H1 (cell line): ENCODE measurements around the gene TOMM22. TPM values are rescaled to one million over a fixed set of nuclear protein-coding genes. Genes with fewer than 3 reads are reported as not detected.

Experiments used
- CTCF ChIA-PET: fragments of 300-600 bp; sonication (Branson Sonifier 250); formaldehyde crosslinking; loops from one replicate; lab custom pipeline; 2021; ENCODE audit not compliant: partially characterized antibody; lab: Charles Lee
- POLR2A ChIA-PET: fragments of 300-600 bp; sonication (Branson Sonifier 250); formaldehyde crosslinking; loops from one replicate; lab custom pipeline; 2021; ENCODE audit warnings: inconsistent platforms; ENCODE audit not compliant: partially characterized antibody; lab: Charles Lee
- DNase-seq, 2 experiments: peaks; one replicate each; pipeline versions ENCODE4 v3.0.0 to v3.0.0-alpha.2; 2010 to 2022; ENCODE audit warnings: low spot score in 2 of 2, low read depth in 1 of 2, mixed read lengths in 1 of 2
- FAIRE-seq: peaks from 2 replicates; lab custom pipeline; 2011; peaks lifted over from hg19 to GRCh38; lab: Jason Lieb, UNC
- H2AFZ ChIP-seq: 2 replicates; pipeline ENCODE4 v1.8.1; 2012; ENCODE audit warnings: low read length, inconsistent platforms
- H2AK5ac ChIP-seq: 2 replicates; pipeline ENCODE4 v1.6.1; 2013; ENCODE audit warnings: low read depth, low read length
- H2BK120ac ChIP-seq: replicated peaks from 2 replicates; pipeline ENCODE3; 2013; ENCODE audit warnings: low read depth, low read length, inconsistent platforms
- H2BK12ac ChIP-seq: 2 replicates; pipeline ENCODE4 v1.6.1; 2013; ENCODE audit warnings: low read depth, low read length
- H2BK15ac ChIP-seq: 2 replicates; pipeline ENCODE4 v1.6.1; 2013; ENCODE audit warnings: low read length
- H2BK20ac ChIP-seq: 2 replicates; pipeline ENCODE4 v1.6.1; 2013; ENCODE audit warnings: low read length
- H2BK5ac ChIP-seq: 2 replicates; pipeline ENCODE4 v1.6.1; 2013; ENCODE audit warnings: low read depth, low read length
- H3K14ac ChIP-seq: 2 replicates; pipeline ENCODE4 v1.6.1; 2013; ENCODE audit warnings: inconsistent platforms; ENCODE audit not compliant: insufficient read length
- H3K18ac ChIP-seq: 2 replicates; pipeline ENCODE4 v1.6.1; 2013; ENCODE audit warnings: low read length; ENCODE audit errors: extremely low read depth
- H3K23ac ChIP-seq: 2 replicates; pipeline ENCODE4 v1.6.1; 2013; ENCODE audit warnings: inconsistent platforms; ENCODE audit not compliant: insufficient read length
- H3K23me2 ChIP-seq: 2 replicates; pipeline ENCODE4 v1.6.1; 2013; ENCODE audit warnings: low read depth, low read length
- H3K27ac ChIP-seq: 2 replicates; pipeline ENCODE4 v1.6.1; 2011; ENCODE audit warnings: low read depth, low read length, inconsistent platforms
- H3K27me3 ChIP-seq, 4 experiments: replicated peaks in 1 of 4; 1 replicate in 1 of 4; 2 replicates in 3 of 4; pipeline versions ENCODE4 v1.6.1 to v1.8.1; 2011 to 2013; ENCODE audit warnings: low read length in 3 of 4, mild to moderate bottlenecking in 3 of 4, inconsistent platforms in 2 of 4, mixed read lengths in 2 of 4, moderate library complexity in 1 of 4; ENCODE audit not compliant: control insufficient read depth in 3 of 4, insufficient read depth in 3 of 4; ENCODE audit errors: extremely low read depth in 1 of 4
- H3K36me3 ChIP-seq, 4 experiments: 2 replicates each; pipeline versions ENCODE4 v1.6.1 to v1.8.1; 2011 to 2013; ENCODE audit warnings: mild to moderate bottlenecking in 4 of 4, low read length in 3 of 4, moderate library complexity in 2 of 4, control low read depth in 1 of 4, inconsistent platforms in 1 of 4; ENCODE audit not compliant: insufficient read depth in 4 of 4, control insufficient read depth in 2 of 4
- H3K4ac ChIP-seq: replicated peaks from 2 replicates; pipeline ENCODE3; 2013; ENCODE audit warnings: low read length, low read depth, mixed read lengths, inconsistent platforms; ENCODE audit not compliant: insufficient read length
- H3K4me1 ChIP-seq, 4 experiments: replicated peaks in 1 of 4; 1 replicate in 1 of 4; 2 replicates in 3 of 4; pipeline versions ENCODE4 v1.6.1 to v1.8.1; 2011 to 2013; ENCODE audit warnings: low read length in 3 of 4, inconsistent platforms in 2 of 4, mixed read lengths in 1 of 4; ENCODE audit not compliant: insufficient read depth in 4 of 4, control insufficient read depth in 3 of 4
- H3K4me2 ChIP-seq, 2 experiments: 2 replicates each; pipeline versions ENCODE4 v1.6.1 to v1.8.1; 2011 to 2013; ENCODE audit warnings: low read depth in 2 of 2, low read length in 2 of 2, control low read depth in 1 of 2, inconsistent platforms in 1 of 2, mild to moderate bottlenecking in 1 of 2; ENCODE audit not compliant: insufficient read depth in 1 of 2
- H3K4me3 ChIP-seq, 4 experiments: fragments of 200-600, 300-600 bp in 1 of 4; sonication (generic), shearing (Covaris generic), sonication (Bioruptor Twin) in 1 of 4; 2 replicates each; pipeline versions ENCODE4 v1.5.1 to v1.8.1; 2011 to 2016; ENCODE audit warnings: low read length in 4 of 4, low read depth in 3 of 4, control low read depth in 2 of 4, inconsistent platforms in 2 of 4, mild to moderate bottlenecking in 2 of 4, mixed read lengths in 1 of 4, moderate library complexity in 1 of 4; ENCODE audit not compliant: insufficient read depth in 2 of 4; ENCODE audit errors: extremely low read depth in 1 of 4
- H3K56ac ChIP-seq: replicated peaks from 2 replicates; pipeline ENCODE3; 2013; ENCODE audit warnings: low read depth, mild to moderate bottlenecking, mixed read lengths, low read length, inconsistent platforms; ENCODE audit not compliant: insufficient read length
- H3K79me1 ChIP-seq: 2 replicates; pipeline ENCODE4 v1.6.1; 2013; ENCODE audit warnings: low read depth, low read length, control low read depth
- H3K79me2 ChIP-seq, 2 experiments: 2 replicates each; pipeline versions ENCODE4 v1.6.1 to v1.8.1; 2012 to 2013; ENCODE audit warnings: low read length in 2 of 2, mild to moderate bottlenecking in 2 of 2, inconsistent platforms in 1 of 2; ENCODE audit not compliant: insufficient read depth in 2 of 2, control insufficient read depth in 1 of 2
- H3K9ac ChIP-seq, 4 experiments: replicated peaks in 1 of 4; 1 replicate in 1 of 4; 2 replicates in 3 of 4; pipeline versions ENCODE4 v1.6.1 to v1.8.1; 2011 to 2013; ENCODE audit warnings: low read depth in 3 of 4, low read length in 3 of 4, control low read depth in 2 of 4, mild to moderate bottlenecking in 2 of 4, moderate library complexity in 2 of 4, inconsistent platforms in 1 of 4; ENCODE audit errors: extremely low read depth in 1 of 4
- H3K9me3 ChIP-seq, 2 experiments: 2 replicates each; pipeline versions ENCODE4 v1.6.1 to v1.8.1; 2012 to 2013; ENCODE audit warnings: mild to moderate bottlenecking in 2 of 2, moderate library complexity in 2 of 2, control low read depth in 1 of 2, inconsistent platforms in 1 of 2, low read depth in 1 of 2, low read length in 1 of 2, mixed read lengths in 1 of 2; ENCODE audit not compliant: insufficient read depth in 2 of 2
- H4K20me1 ChIP-seq, 2 experiments: replicated peaks in 1 of 2; 2 replicates each; pipeline versions ENCODE3 to v1.8.1; 2011 to 2013; ENCODE audit warnings: inconsistent platforms in 2 of 2, low read length in 2 of 2, mild to moderate bottlenecking in 1 of 2; ENCODE audit not compliant: insufficient read depth in 2 of 2, control insufficient read depth in 1 of 2
- H4K5ac ChIP-seq: 2 replicates; pipeline ENCODE4 v1.6.1; 2013; ENCODE audit warnings: low read length, low read depth, mixed read lengths, inconsistent platforms; ENCODE audit not compliant: insufficient read length
- H4K8ac ChIP-seq: 2 replicates; pipeline ENCODE4 v1.8.0; 2013; ENCODE audit warnings: mild to moderate bottlenecking, moderate library complexity, low read length, inconsistent platforms; ENCODE audit not compliant: insufficient read depth; ENCODE audit errors: extremely low read depth
- H4K91ac ChIP-seq: replicated peaks from 2 replicates; pipeline ENCODE3; 2013; ENCODE audit warnings: low read length, mixed read lengths, inconsistent platforms; ENCODE audit not compliant: insufficient read length
- ATF2 ChIP-seq: IDR thresholded peaks from 2 replicates; pipeline ENCODE4 v1.6.1; 2012; ENCODE audit warnings: low read length, inconsistent platforms
- CREB1 ChIP-seq: IDR thresholded peaks from 2 replicates; pipeline ENCODE4 v1.6.1; 2012; ENCODE audit warnings: inconsistent platforms
- CTBP2 ChIP-seq: IDR thresholded peaks from 2 replicates; pipeline ENCODE4 v1.7.0; 2011; ENCODE audit warnings: borderline replicate concordance, mild to moderate bottlenecking, moderate library complexity, mixed read lengths, low read length; ENCODE audit not compliant: insufficient read depth, insufficient read length
- MAX ChIP-seq: IDR thresholded peaks from 2 replicates; pipeline ENCODE4 v1.6.1; 2012; ENCODE audit warnings: inconsistent platforms
- POU5F1 ChIP-seq: IDR thresholded peaks from 2 replicates; pipeline ENCODE4 v1.6.1; 2011; ENCODE audit warnings: low read depth, mild to moderate bottlenecking, low read length, moderate library complexity
- SAP30 ChIP-seq: fragments of 300-600 bp; sonication (generic); IDR thresholded peaks from 2 replicates; pipeline ENCODE4 v1.7.1; 2012; ENCODE audit warnings: low read length, moderate library complexity, mild to moderate bottlenecking, inconsistent platforms; ENCODE audit not compliant: insufficient read depth, insufficient replicate concordance
- YY1 ChIP-seq: IDR thresholded peaks from 2 replicates; pipeline ENCODE4 v1.6.1; 2011; ENCODE audit warnings: low read depth, mild to moderate bottlenecking, low read length
- WGBS, 2 experiments: shearing (Covaris generic) in 1 of 2; methylation state at CpG; one replicate each; pipeline versions ENCODE4 v1.1.6 to v1.1.7; 2013 to 2015; ENCODE audit warnings: low lambda C conversion rate in 2 of 2, mixed read lengths in 2 of 2, inconsistent platforms in 1 of 2, low coverage in 1 of 2, missing lambda C conversion rate in 1 of 2; ENCODE audit not compliant: insufficient replicate concordance in 2 of 2, insufficient coverage in 1 of 2, insufficient read length in 1 of 2; ENCODE audit errors: extremely low coverage in 1 of 2, missing lambda C conversion rate in 1 of 2; 5-methylcytosine and 5-hydroxymethylcytosine counted together
- polyA plus RNA-seq, 7 experiments: library from polyadenylated mRNA; depleted of rRNA in 3 of 7; stranded (reverse) in 5 of 7; unstranded in 2 of 7; fragments of >200 nt in 5 of 7; fragments of 200-250 nt in 2 of 7; gene quantifications; 1 replicate in 5 of 7; 2 replicates in 1 of 7; 4 replicates in 1 of 7; pipeline versions ENCODE4 v1.2.1 to v1.2.3, GENCODE V29; 2011 to 2013; ENCODE audit warnings: missing spikeins in 2 of 7, mixed read lengths in 2 of 7
- total RNA-seq: library from RNA; stranded (reverse); fragmentation: NEBNext Ultra II Directional; extraction: Animal tissue kit (Norgen Biotek cat#: 25700); gene quantifications from 2 replicates; pipeline ENCODE4 v1.2.1, GENCODE V29; 2021
- TF ChIP-seq, protein P1 (sequence below), 3 experiments: IDR thresholded peaks; 1 replicate in 2 of 3; 2 replicates in 1 of 3; pipeline versions ENCODE4 v1.5.1 to v1.6.1; 2011; ENCODE audit warnings: low read length in 3 of 3, mild to moderate bottlenecking in 3 of 3, inconsistent platforms in 2 of 3, low read depth in 1 of 3, moderate library complexity in 1 of 3; ENCODE audit not compliant: insufficient read depth in 1 of 3; ENCODE audit errors: control extremely low read depth in 1 of 3

The TOMM22 gene
- total and polyA plus RNA-seq, 2 of the 8 experiments (the other 6 are each of a cell fraction or from before 2014, with no cell fraction given), result 84.0 to 125 TPM

- Histone ChIP-seq H3K23ac (no peak overlapping the region), H3K4me2 (no peak overlapping the region), H4K8ac (no peak overlapping the region), H3K23me2 (peaks cover 5% of the 10 kb centered on the region), H4K5ac (no peak overlapping the region), H3K36me3 (peaks cover 0 to 8% (median 3%) of the 10 kb centered on the region in 4 experiments; a peak in 3 of 8 replicates), H3K14ac (no peak overlapping the region), H2BK15ac (no peak overlapping the region), H2BK12ac (no peak overlapping the region), H3K79me2 (0 out of 4 replicates have a peak, but pooled peaks cover 0 to 7% of the 10 kb centered on the region in 2 experiments), H2AFZ (no peak overlapping the region), H3K9me3 (no peaks in the 10 kb centered on the region), H4K20me1 (no peaks in the 10 kb centered on the region), H2AK5ac (no peak overlapping the region), H3K18ac (no peak overlapping the region), H3K27me3 (no peaks in the 10 kb centered on the region), H3K9ac (no peak overlapping the region), H3K4me3 (no peak overlapping the region), H4K91ac (no peak overlapping the region), H2BK5ac (no peak overlapping the region), H3K27ac (no peak overlapping the region), H3K4ac (no peak overlapping the region), H3K56ac (no peak overlapping the region), H2BK20ac (no peak overlapping the region), H3K4me1 (peaks cover 0 to 5% (median 1%) of the 10 kb centered on the region in 4 experiments; a peak in 3 of 7 replicates), H3K79me1 (no peaks in the 10 kb centered on the region), H2BK120ac (no peak overlapping the region)
- ChIA-PET POLR2A (interaction anchor here (0.7 kb wide), 1 partner anchor 38 kb away, joined by 3 read pairs; no protein-coding TSS in a partner anchor), CTCF (no interaction called here)
- DNase-seq (no peak), FAIRE-seq (no peak)
- TF ChIP-seq YY1, result no peak
- TF ChIP-seq CTBP2, result no peak
- no peak for TF ChIP-seq POU5F1
- no peak for TF ChIP-seq MAX
- TF ChIP-seq SAP30, result no peak
- no peak for TF ChIP-seq ATF2
- TF ChIP-seq, protein P1, sequence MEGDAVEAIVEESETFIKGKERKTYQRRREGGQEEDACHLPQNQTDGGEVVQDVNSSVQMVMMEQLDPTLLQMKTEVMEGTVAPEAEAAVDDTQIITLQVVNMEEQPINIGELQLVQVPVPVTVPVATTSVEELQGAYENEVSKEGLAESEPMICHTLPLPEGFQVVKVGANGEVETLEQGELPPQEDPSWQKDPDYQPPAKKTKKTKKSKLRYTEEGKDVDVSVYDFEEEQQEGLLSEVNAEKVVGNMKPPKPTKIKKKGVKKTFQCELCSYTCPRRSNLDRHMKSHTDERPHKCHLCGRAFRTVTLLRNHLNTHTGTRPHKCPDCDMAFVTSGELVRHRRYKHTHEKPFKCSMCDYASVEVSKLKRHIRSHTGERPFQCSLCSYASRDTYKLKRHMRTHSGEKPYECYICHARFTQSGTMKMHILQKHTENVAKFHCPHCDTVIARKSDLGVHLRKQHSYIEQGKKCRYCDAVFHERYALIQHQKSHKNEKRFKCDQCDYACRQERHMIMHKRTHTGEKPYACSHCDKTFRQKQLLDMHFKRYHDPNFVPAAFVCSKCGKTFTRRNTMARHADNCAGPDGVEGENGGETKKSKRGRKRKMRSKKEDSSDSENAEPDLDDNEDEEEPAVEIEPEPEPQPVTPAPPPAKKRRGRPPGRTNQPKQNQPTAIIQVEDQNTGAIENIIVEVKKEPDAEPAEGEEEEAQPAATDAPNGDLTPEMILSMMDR (IDR thresholded peaks at IDR 0.05; ENCODE audit: control extremely low read depth in 1 of 3, insufficient read depth in 1 of 3, low read depth in 1 of 3, low read length in 3 of 3), result no peak
- no peak for TF ChIP-seq CREB1
- 96% methylated on average over 8 of the region's 8 CpGs; no CpG with 5 or more reads in 1 of the 2 experiments for WGBS, 2 experiments
Observed at GRCh38 chr22:38653741-38654140, 28.0 kb upstream of the TOMM22 start.
